ENCODE results near the gene ADRA2B.

DNA sequence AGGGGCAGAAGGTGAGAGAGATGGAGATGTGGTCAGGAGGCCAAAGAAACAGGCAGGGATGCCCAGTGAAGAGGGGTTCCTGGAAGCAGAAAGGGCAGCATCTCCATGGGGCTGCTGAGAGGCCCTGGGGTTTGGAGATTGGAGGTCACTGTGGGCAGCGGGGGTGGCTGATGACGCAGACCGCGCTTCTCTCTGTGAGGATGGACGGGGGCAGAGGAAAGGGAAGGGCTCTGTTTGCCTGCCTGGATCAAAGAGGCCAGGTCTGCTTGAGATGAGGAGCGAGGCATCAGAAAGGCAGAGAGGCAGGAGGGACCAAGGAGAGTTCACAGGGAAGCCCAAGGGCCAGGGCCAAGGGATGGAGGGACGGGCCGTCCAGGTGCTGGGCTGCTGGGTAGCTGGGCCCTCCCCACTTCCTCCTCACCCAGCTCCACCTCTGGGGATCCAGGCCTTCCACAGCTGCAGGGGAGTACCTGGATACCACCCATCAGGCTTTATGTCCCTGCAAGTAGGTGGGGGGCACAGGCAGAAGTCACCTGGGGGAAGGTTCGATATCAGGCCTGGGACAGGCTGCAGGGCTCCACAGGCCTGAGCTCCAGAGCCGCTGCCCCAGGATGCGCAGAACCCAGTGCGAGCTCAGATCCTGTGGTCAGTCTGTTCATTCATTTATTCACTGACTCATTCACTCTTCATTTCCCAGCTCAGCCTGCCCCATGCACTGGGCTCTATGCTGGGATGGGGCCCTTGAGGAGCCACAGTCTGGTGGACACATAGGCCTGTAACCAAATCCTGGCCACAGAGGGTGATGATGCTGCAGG is 30.6 kb downstream of the ADRA2B start:
- TF ChIP-seq POLR2A (IDR thresholded peaks at IDR 0.05) (no peak), CTCF (IDR thresholded peaks at IDR 0.05) (no peak)
